ENCODE results near the gene ABHD17A.

DNA sequence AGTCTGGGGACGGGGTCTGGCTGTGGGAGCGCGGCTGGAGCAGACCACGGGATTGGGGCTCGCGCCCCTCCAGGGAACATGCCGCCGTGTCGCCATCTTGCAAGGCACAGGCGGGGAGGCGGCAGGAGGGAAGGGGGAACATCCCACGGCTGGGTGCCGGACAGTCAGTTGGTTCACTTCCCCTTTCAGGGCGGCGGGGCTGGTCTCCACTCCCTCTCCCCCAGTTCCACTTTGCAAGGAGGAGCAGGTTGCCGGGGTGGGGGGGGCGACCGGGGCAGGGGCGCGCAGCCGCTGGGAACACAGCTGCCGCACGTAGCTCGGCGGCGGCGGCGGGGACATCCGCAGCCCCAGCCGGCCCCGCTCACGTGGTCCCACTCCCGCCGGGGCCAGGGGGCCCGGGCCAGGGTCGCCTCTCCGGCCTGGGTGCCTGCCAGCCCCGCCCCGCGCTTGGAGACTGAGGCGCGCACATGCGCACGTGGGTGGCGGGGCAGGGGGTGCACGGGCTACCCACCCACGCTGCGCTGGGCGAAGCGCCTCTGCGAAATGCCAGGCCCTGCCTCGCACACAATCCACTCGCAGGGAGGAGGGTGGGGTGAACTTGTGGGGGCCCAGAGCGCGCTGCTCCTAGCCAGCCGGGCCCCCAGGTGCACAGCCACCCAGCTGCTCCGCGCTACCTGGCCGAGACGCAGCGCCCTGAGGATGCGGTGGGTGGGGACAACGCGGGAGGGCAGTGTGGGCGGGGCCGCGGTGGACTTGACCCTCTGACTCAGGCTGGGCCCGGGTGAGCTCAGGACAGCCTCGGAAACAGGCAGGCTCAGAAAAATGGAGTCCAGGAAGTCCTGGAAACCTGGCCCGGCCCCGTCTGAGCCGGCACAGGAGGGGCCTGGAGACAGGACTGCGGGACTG is 28.3 kb downstream of the ABHD17A start:
- TF ChIP-seq, protein P1, sequence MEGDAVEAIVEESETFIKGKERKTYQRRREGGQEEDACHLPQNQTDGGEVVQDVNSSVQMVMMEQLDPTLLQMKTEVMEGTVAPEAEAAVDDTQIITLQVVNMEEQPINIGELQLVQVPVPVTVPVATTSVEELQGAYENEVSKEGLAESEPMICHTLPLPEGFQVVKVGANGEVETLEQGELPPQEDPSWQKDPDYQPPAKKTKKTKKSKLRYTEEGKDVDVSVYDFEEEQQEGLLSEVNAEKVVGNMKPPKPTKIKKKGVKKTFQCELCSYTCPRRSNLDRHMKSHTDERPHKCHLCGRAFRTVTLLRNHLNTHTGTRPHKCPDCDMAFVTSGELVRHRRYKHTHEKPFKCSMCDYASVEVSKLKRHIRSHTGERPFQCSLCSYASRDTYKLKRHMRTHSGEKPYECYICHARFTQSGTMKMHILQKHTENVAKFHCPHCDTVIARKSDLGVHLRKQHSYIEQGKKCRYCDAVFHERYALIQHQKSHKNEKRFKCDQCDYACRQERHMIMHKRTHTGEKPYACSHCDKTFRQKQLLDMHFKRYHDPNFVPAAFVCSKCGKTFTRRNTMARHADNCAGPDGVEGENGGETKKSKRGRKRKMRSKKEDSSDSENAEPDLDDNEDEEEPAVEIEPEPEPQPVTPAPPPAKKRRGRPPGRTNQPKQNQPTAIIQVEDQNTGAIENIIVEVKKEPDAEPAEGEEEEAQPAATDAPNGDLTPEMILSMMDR (IDR thresholded peaks at IDR 0.05): no peak
- TF ChIP-seq POLR2A (IDR thresholded peaks at IDR 0.05): no peak
